ENCODE measurements around the gene USP25.

Gene USP25

DNA sequence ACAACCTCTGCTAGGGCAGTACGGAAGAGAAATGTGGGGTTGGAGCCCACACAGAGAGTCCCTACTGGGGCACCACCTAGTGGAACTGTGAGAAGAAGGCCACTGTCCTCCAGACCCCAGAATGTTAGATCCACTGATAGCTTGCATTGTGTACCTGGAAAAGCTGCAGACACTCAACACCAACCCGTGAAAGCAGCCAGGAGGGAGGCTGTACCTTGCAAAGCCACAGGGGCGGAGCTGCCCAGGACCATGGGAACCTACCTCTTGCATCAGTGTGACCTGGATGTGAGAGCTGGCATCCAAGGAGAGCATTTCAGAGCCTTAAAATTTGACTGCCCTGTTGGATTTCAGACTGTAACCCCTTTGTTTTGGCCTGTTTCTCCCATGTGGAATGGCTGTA is 85.5 kb downstream of the USP25 start:
- DNase-seq, result no peak

DNA sequence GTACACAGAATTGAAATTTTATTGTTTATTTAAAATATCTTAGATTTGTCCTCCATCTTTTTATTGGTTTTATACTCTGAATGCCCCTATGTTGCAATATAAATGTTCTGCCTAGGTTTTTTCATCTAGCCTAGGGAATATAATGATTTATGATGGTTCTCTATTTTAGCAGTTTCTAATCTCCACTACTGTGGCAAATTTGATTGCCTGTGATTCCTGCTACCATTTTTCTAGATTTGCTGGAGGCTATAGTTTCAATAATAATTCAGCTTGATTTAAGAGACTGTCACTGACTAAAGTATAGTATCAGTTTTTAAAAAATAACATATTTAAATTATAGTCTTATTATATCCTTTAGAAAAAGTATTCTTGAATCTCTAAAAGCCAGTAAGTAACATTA is 90.5 kb downstream of the USP25 start:
- DNase-seq, result no peak

DNA sequence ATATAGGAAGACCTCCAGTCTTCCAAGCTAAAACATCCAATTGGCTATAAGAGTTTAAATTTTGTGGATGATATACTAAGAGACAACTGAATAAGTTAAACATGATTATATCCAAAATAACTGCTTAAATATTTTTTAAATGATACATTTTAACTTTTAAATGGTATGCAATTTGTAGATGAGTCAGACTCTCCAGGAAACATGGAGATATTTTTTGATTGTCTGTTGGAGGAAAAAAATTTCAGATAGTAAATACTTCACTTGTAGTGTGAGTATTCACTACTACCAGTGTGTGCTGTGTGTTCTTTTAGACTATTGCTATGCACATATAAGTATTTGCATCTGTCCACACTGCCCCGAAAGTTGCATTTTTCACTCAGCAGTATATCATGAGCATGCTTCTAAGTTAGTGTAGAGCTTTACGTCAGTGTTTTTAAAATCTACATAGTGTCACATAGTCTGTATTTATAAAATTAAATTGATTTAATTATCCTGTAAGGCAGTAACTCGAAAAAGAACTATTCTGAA is 91.1 kb downstream of the USP25 start:
- no peak for DNase-seq

DNA sequence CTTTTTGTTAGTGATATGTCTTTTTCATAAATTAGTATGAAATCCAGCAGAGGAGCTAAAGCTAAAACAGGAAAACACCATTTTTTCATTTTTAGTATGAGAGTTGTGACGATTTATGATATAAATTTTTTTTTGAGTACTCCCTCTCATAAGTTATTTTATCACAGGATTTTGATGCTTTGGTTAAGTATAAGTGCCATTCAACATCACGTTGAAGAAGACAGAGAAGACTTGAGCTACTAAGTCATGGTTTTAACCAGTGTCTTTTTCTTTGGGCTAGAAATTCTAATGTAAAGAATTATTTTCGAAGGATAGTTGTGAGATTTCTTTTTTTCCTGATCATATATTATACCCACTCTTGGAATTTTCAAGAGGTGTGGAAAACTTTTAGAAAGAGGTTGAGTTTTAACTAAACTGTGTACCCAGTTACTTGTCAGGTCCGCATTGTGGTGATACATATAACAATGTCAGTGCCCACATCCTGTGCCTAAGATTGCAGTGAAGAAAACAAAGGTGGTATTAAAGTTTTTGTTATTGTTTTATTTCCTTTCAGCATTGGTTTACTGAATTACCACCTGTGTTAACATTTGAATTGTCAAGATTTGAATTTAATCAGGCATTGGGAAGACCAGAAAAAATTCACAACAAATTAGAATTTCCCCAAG is 93.8 kb downstream of the USP25 start:
- no peak for DNase-seq

DNA sequence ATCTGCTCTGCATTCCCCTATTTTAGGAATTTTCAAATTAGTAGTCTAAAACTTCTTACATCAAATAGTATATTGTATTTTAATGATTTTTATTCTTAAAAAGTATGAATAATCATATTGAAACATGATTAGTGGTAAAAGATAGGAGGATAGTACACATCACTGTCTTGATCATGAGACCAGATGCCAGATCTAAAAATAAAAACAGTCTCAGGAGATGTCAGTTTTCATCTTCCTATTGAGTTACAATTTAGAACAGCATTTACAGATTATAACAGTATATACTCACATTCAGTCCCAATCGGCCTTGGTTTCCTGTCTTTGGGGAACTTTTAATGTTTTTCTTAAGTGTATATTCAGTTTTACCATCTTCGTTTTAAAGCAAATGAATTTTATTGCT is 95.9 kb downstream of the USP25 start:
- no peak for DNase-seq

DNA sequence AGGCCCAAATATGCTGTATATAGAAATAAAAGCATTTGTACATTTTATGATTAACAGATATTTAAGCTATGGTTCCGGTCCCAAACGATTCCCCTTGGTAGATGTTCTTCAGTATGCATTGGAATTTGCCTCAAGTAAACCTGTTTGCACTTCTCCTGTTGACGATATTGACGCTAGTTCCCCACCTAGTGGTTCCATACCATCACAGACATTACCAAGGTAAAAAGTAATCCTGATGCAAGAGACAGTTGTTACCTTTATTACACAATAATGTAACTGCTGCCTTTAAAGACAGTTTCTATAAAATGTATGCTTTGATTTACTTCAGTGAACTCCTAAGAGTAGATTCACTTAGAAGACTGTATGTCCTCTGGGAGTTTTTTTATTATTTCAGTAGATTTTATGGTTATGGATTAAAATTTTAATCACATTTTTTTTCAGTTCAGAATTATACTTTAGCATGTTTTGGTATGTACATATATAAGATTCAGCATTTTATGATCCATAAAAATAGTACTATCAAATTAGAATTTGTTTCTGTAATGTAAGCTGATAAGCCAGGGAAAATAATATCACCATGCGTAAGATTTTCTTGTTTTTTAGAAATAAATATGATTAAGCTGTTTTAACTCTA is 96.5 kb downstream of the USP25 start:
- DNase-seq, result no peak

DNA sequence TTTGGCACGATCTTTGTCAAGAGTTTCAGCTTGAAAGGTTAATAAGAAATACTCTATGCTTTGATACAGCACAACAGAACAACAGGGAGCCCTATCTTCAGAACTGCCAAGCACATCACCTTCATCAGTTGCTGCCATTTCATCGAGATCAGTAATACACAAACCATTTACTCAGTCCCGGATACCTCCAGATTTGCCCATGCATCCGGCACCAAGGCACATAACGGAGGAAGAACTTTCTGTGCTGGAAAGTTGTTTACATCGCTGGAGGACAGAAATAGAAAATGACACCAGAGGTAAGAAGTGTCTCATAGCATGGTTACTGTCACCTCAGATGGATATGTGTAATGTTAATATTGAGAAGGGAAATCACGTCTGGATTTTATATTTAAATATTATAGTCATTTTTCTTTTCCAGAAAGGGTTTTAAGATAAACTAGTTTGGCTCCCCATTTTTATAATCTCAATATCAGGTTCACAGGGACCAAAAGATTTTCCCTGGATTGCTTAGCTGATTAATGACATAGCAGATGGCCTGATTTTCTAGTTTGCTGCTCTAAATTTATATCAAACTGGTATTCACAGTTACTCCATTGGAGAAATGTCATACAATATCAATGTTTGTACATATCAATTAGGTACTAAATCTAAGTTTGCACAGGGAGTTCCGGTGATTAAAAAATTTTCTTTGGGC is 97.3 kb downstream of the USP25 start:
- no peak for DNase-seq

DNA sequence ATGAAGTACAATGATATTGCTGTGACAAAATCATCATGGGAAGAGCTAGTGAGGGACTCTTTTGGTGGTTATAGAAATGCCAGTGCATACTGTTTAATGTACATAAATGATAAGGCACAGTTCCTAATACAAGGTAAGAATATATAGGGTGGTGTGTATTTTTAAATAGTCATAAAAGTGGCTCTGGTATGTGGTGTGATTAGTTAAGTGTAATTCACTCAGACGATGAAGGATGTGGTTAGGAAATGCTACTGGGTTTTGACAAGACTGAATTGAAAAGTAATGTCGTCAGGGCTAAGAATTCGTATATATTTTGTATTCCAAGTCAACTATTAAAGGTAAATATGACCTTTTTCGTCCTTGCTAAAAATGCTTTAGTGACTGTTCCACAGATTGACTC is 101.7 kb downstream of the USP25 start:
- DNase-seq, result no peak

DNA sequence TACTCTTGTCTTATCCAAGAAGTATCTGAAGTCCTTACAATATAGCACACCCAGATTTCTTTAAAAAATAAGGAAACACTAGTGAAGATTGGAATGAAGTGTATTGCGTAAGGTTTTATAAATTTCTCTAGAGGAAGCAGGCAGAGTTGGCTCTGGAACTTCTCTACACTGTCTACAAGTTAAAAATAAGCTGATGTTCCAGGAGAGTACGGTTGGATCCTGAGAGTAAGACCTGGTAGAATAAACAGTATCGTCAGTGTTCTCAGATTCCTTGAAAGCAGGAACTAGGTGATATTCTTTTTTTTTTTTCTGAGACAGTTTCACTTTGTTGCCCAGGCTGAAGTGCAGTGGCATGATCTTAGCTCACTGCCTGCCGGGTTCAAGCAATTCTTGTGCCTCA is 107.9 kb downstream of the USP25 start:
- DNase-seq, result no peak

DNA sequence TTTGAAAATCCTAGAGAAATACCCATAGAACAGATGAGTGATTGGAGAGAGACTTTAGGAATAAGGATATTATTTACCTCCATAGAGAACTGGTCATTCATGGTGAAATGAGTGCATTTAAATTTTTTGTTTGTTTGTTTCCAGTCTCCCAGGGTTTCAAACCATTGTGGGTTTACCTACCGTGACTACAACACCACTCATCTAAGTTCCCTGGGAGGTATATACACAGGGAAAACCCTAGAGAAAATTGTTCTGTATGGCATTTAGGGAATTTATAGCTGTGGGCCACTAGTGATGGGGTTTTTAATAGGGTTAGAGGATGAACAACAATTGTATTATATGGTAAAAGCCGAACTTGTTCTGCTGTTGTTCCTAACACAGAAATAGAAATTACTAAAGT is 109.2 kb downstream of the USP25 start:
- no peak for DNase-seq

DNA sequence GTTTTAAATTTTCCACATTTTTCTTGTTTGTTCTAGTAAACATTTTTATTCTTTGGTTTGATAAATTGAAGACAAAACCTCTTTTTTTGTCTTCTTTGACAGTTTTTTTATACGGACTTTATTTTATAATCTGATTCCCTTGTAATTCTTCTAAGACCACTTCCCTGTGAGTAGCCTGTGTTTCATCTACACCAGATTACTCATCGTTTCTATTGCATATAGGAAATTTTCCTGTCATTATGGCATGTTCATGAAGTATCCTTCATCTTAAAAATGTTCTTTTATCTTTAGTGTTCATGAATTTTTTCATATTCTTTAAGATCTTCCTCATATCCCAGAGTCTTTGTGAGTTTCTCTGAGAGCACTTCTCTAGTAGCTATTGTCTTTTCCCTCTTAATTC is 109.8 kb downstream of the USP25 start:
- DNase-seq, result no peak

DNA sequence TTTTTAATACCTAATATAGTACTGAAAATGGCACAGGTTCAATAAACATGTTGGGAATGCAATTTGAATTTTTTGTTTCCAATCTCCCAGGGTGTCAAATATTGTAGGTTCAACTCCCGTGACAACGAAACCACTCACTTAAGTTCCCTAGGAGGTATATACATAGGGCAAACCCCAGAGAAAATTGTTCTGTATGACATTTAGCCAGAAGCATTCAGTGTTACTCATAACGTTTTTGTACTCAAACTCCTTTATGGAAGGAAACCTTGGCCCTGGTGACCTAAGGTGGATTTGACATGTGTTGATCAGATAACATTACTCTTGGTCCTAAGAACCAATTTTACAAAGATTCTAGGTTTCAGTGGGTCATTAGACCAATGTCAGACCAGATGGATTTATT is 110.6 kb downstream of the USP25 start:
- DNase-seq, result no peak

DNA sequence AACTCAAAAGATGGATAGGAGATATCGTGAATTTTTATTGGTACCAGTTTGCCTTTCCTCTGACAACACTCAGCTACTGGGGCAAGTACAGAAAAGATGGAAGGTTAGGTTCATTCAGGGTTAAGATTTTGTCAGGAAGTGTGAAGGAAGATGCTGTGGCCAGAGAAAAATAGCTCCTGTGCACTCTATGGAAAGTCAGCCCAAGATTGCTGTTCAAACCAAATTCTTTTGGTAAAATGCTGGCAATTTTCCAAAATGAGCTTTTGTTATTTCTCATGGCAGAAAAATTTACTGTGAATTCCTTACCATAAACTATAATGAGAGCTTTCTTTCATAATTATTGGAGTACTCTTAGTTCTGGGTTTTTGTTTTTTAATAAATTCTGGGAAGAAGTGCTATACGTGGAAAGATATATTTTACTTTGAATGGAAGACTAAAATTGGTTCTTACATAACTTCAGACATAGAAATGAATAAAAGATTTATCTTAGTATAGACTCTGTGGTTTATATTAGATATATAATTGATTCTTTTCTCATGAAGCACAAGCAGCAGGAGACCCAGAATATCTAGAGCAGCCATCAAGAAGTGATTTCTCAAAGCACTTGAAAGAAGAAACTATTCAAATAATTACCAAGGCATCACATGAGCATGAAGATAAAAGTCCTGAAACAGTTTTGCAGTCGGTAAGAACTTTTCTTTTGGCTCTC is 112.2 kb downstream of the USP25 start:
- no peak for DNase-seq

DNA sequence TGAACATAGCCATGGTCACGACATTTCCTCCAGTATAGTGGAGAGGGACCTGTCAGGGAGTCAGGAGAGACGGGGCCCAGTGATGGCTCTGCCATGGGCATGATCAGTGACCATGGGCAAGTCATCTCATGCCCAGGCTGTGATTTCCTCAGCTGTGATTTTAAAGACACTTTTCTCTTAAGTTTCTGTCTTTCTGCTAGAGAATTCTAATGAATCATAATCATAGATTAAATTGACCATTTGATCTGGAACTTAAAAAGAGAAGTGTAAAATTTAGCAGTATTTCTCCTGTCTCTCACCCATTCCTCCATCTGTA is 112.7 kb downstream of the USP25 start:
- no peak for DNase-seq

DNA sequence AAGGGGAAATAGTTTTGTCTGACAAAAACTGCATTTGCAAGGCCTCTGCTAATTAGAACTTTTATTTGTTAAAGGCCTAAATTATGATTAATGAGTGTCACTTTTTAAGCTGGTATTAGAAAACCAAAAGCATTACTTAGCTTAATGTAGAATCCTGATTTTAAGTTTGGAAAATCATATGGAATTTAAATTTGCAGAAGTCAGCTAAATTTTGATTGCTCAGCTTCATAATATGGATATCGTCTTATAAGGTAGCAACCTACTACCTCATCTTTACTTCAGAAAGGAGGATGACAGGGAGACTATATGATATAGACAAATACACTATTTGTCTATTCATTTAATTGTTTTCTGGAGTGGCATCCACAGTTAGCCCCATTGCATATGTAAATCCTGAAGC is 114.0 kb downstream of the USP25 start:
- no peak for DNase-seq

DNA sequence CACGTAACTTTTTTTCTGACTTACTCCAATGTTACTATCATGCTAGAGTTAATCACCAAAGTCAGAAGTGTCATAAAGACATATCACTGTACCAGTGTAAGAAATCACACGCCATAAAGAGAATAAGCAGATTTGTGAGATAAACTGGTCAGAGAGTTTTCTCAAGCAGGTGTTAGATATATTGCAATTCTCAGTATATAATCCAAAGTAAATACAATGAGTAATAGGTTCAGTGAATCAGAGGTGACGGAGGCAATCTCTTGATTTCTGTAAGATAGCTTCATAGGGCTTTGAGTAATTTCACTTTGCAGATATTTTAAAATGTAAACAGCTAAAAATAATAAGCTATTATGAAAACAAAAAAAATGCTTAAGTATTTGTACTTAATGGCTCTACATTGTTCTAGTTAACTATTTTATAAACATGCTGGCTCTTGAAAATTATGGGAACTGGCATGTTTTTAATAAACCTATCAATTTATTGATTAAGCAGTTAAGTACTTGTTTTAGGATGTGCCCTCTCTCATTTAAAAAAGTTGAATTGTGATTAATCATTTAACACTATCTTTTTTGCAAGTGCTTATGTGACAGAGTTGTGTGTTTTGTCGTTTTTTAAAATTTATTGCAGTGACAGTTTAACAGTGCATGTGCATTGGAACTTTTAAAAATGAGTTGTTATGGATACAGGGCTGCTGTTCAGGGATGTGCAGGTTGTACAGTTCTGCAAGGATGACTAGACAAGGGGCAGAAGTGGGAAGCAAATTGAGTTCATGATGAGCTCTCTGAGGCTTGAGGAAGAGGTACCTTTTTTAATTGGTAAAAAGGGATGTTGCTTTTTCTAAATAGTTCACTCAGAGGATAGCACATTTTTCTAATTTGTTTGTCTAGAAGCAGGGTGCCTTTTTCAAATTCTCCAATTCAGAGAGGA is 119.1 kb downstream of the USP25 start:
- DNase-seq, result no peak

DNA sequence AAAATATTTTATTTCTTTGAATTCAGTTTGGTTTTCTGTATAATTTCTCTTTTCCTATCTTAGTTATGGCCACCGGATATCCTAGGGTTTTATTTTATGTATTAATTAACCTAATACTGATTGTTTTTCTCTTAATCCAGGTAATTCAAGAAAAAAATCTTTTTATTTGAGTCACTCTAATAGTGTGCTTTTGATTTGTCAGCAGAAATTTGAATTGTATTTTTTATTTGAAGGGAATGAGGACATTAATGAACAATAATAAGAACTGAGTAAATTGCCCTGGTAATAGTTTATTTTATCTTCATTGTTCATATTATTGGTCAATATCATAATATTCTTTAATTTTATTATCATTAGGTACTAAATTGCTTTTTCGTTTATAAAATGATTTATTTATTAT is 120.1 kb downstream of the USP25 start:
- DNase-seq, result no peak

DNA sequence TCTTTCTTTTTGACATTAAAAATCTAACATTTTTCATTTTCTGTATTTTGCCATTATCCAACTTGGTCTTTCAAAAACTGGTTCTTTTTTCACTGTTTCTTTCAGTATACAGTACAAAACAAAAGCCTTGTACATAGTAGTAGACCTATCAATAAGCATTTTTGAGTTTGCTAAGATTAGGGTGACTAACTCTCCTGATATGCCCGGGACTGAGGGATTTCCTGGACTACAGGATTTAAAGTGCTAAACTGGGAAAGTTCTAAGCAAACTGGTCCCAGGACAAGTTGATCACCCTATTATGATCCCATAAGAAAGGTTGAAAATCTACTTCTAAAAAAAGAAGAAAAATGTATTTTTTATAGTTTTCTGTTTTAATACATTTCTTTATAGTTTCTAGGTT is 120.9 kb downstream of the USP25 start:
- no peak for DNase-seq

DNA sequence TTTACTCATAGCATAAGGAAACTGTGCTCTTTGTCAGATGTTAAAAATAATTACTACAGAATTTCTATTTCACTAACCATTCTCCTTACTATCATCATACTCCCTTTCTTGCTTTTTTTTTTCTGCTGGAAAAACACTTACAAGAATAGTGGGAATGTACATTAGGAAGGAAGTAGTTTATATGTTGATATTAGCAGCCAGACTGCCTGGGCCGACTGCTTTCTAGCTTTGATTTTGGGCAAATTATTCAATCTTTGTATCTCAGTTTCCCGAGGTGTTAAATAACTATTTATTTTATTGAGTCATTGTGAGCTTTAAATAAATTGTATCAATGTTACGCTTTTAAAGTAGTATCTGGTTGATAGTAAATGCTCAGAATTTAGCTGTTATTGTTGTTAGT is 122.4 kb downstream of the USP25 start:
- DNase-seq, result no peak

DNA sequence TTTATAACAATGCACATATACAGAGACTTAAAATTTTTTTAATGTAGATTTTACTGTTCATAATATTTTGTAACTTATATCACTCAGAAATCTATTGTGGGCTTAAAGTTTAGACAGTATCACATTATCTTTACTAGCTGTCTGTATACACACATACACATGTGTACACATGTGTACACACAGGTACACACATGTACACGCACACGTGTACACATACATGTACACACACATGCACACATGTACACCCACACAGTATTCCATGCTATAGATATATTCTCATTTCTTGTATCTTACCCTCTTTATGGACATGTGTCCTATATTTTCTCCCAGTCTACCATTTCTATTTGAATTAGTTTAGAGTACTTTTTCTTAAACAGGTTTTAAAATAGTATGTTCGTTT is 123.3 kb downstream of the USP25 start:
- no peak for DNase-seq

DNA sequence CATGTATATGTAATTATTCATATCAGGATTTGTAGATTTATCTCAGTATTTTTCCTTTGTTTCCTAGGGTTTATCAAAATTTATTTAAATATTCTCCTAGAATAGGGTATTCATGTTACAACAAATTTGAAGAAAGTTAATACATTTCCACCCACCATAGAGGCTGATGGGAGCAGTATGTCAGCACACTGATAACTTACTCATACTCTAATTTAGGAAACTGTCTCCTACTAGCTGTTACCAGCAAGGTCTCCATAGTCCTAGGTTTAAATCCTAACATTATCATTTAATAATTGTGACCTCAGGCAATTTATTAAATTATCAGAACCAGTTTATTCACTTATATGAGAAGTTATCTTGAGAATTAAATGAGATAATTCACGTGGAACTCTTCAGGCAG is 127.0 kb downstream of the USP25 start:
- DNase-seq, result no peak

DNA sequence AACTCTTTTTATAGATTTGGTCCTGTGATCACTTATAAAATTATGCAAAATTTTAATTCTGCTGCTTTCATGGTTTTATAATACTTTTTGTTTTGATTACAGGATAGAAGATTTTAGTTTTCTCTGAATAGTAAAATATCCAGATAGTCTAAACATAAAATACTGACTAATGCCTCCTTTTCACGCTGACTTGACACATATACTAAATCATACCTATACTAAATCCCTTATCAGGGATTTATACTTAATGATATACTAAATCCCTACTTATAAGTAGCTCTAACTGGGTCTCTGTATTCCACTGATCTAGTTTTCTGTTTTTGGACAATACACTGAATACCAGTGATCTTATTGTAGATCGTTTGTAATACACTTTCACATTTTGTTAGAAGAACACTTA is 128.0 kb downstream of the USP25 start:
- DNase-seq, result no peak

DNA sequence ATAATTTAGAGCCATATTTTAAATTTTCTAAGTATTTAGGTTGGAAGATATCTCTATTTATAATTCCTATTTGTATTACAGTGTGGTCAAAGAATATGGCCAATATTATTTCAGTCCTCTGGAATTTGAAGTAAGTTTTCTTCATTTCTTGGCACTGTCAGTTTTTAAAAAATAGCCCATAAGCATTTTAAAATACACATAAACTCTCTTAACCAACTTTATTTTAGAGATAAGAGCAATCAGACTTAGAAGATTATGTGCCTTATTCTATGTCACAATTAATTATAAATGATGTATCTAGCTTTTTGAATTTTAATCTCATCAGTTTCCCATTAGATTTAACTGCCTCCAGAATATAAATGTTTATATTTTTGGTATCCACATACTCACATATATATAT is 130.8 kb downstream of the USP25 start:
- DNase-seq, result no peak
